ENCODE data around the gene CHD2. TPM values are rescaled to one million over a fixed set of nuclear protein-coding genes. Genes with fewer than 3 reads are reported as not detected.
A peak's percentile ranks its signal among the peaks of the same experiment; 100 is the strongest.

Gene CHD2
- total RNA-seq, 1 donor from 2014 or later: 65.6 TPM

DNA sequence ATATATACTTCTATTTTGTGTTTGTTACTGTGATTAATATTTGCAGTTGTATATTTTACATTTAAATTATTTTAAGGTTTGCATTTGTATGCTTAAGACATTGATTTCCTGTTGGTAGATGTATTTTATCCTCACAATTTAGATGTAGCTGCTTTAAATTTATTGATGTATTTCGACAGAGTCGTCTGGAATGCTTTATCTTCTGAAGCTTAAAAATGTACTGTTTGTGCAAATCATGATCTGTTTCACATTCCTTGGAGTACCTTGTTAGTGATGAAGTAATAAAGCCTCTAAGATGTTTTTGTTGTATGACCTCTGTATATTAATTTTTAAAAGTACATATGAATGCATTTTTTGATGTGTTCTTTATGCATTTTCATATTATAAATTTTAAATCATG, 1.9 kb downstream of the CHD2 start:
- DNase-seq (ENCODE audit: low read depth): peak; percentile 29
- FAIRE-seq: no peak

DNA sequence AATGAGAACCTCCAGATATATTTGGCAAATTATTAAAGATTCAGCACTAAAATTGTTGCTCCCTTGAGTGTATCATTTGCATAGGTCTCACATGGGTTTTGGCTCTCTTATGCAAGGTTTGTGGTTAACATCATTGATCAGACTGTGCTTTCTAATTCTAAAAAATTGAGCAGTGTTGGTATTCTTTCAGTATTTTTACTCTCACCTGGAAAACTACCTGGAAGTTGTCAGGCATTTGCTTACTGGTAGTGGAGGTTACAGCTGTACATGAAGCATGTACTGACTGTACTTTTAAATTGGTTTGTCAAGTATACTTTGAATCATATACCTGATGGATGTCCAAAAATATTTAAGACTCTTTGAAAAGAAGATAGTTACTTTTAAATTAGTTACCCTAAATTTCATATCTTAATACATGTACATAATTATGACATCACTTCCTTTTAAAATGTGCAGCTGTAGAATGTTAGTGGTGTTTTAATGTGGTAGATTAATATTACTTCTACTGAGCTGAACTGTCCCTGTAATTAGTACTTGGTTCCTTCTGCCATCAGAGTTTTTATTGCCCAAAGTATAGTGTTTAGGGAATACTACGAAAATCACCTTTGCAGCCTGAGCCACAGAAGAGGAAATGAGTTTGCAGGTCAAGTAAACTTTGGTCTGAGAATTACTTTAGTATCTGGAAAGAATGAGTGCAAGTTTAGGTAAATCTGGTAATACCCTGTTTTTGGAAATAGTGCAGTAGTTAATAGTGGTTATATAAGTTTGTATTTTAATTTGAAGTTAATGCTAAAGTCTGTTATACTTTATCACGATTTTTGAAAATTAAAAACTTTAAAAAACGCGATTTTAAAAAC, 2.8 kb downstream of the CHD2 start:
- FAIRE-seq (no peak), DNase-seq (ENCODE audit: low read depth) (peak; percentile 38)
- no peaks in the 10 kb centered on the region for H3K27me3 ChIP-seq (ENCODE audit: control insufficient read depth, insufficient read depth, low read length)
- peak overlapping the region; percentile 71 for H3K4me3 ChIP-seq (ENCODE audit: low read depth, low read length)
- no peaks in the 10 kb centered on the region for H3K36me3 ChIP-seq (ENCODE audit: control insufficient read depth, insufficient read depth, low read length)
- TF ChIP-seq, protein P1, sequence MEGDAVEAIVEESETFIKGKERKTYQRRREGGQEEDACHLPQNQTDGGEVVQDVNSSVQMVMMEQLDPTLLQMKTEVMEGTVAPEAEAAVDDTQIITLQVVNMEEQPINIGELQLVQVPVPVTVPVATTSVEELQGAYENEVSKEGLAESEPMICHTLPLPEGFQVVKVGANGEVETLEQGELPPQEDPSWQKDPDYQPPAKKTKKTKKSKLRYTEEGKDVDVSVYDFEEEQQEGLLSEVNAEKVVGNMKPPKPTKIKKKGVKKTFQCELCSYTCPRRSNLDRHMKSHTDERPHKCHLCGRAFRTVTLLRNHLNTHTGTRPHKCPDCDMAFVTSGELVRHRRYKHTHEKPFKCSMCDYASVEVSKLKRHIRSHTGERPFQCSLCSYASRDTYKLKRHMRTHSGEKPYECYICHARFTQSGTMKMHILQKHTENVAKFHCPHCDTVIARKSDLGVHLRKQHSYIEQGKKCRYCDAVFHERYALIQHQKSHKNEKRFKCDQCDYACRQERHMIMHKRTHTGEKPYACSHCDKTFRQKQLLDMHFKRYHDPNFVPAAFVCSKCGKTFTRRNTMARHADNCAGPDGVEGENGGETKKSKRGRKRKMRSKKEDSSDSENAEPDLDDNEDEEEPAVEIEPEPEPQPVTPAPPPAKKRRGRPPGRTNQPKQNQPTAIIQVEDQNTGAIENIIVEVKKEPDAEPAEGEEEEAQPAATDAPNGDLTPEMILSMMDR (IDR thresholded peaks at IDR 0.05; ENCODE audit: insufficient read depth, low read length, severe bottlenecking): no peak

More for the DNA sequence above, 1.9 kb downstream of the CHD2 start:
- H3K27me3 ChIP-seq (ENCODE audit: control insufficient read depth, insufficient read depth, low read length): no peaks in the 10 kb centered on the region
- TF ChIP-seq, protein P1 (IDR thresholded peaks at IDR 0.05; ENCODE audit: insufficient read depth, low read length, severe bottlenecking): no peak
- no peaks in the 10 kb centered on the region for H3K36me3 ChIP-seq (ENCODE audit: control insufficient read depth, insufficient read depth, low read length)
- peak overlapping the region; percentile 71 for H3K4me3 ChIP-seq (ENCODE audit: low read depth, low read length)

DNA sequence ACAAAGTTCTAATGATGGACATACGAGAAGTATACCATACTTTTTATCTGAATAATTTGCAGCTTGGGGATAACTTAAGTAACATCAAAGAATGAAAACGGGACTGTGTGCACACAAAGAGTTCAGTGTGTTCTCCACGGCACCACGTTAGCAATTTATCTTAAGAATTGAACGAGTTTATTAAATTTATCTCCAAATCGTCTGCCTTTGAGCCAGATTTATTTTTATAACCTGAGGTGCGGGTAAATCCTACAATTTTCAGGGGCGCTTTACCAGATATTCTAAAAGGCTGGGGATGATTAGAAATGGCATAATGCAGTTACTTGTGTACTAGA, 3.5 kb downstream of the CHD2 start:
- FAIRE-seq: no peak
- peak overlapping the region; percentile 71 for H3K4me3 ChIP-seq (ENCODE audit: low read depth, low read length)
- TF ChIP-seq, protein P1 (IDR thresholded peaks at IDR 0.05; ENCODE audit: insufficient read depth, low read length, severe bottlenecking): no peak
- H3K27me3 ChIP-seq (ENCODE audit: control insufficient read depth, insufficient read depth, low read length): no peaks in the 10 kb centered on the region
- peaks cover 1% of the 10 kb centered on the region for H3K36me3 ChIP-seq (ENCODE audit: control insufficient read depth, insufficient read depth, low read length)
- DNase-seq (ENCODE audit: low read depth): no peak

DNA sequence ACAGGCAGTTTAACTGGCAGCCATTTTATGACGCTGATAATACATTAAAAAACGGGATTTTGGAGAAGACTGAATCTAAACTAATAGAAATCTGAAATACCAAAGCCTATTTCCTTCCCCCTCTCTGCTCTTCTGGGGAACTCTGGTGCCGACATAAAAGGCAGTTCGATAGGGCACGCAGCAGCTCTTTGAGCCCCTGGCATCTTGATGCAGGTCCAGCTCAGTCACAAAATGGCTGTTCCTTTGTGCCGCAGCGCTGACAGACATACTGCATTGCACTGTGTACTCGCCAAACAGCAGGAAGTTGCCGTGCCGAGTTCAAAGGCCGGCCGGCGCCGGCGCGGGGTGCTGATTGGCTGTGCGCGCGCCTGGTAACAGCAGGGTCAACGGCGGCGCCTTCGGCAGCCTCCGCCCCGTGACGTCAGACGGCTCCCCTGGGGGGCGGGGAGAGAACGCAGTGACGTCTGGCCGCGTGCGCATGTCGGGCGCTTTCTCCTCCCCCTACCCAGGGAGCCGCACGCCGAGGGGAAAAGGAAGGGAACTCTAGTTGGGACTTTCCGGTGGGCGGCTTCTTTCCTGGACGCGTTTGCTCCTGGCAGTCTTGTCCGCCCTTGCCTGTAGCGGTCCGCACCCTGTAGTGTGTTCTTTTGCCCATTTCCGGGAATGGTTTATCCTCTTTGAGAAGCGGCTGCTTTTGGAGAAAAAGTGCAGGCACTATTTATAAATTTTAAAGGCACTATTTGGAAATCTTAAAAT, 4.0 kb downstream of the CHD2 start:
- Histone ChIP-seq H3K36me3 (ENCODE audit: control insufficient read depth, insufficient read depth, low read length) (peaks cover 2% of the 10 kb centered on the region), H3K4me3 (ENCODE audit: low read depth, low read length) (peak overlapping the region; percentile 71), H3K27me3 (ENCODE audit: control insufficient read depth, insufficient read depth, low read length) (no peaks in the 10 kb centered on the region)
- FAIRE-seq (no peak), DNase-seq (ENCODE audit: low read depth) (peak; percentile 97)
- TF ChIP-seq, protein P1 (IDR thresholded peaks at IDR 0.05; ENCODE audit: insufficient read depth, low read length, severe bottlenecking): no peak

DNA sequence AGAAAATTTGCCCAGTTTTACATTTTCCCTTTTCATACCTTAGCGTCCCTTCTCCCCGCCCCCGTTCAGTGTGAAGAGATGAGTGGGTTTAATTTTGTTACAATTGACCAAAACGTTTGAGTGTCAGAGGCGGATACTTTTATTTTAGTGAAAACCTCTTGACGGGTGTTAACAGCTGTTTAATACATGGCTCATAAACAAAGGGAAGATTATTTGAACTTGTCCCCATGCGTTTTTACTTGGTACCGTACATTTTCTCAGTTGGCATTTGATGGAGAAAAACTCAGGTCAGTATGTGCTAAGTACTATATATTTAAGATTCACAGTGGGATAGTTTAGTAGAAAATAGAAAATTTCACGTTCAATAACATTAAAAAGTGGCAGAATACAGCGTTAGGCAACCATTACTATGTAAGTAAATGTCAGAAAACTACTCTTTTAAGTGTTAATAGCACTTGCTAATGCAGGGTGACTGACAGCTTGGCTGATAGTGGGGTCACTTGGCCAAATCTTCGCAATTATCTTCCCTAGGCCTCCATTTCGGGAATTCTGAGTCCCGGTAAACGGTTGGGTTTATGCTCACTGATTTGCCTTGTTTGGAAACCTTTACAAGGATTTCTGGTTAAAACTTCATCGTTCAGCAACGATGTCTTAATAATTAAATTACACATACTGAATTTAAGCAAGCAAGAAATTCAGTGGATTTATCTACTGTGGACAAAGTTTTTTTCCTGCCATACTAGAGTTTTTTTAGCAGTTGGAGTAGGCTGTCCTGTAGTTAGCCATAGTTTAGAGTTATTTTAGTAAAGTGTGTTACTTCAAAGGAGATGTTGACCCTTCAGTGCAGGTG, 4.8 kb downstream of the CHD2 start:
- peak overlapping the region; percentile 34 for H3K4me3 ChIP-seq (ENCODE audit: low read depth, low read length)
- TF ChIP-seq, protein P1 (IDR thresholded peaks at IDR 0.05; ENCODE audit: insufficient read depth, low read length, severe bottlenecking): no peak
- DNase-seq (ENCODE audit: low read depth): peak; percentile 28

More for the DNA sequence above, 4.8 kb downstream of the CHD2 start:
- H3K27me3 ChIP-seq (ENCODE audit: control insufficient read depth, insufficient read depth, low read length): no peaks in the 10 kb centered on the region
- H3K36me3 ChIP-seq (ENCODE audit: control insufficient read depth, insufficient read depth, low read length): peaks cover 2% of the 10 kb centered on the region
- no peak for FAIRE-seq
